ENCODE results near the gene RFX2.

DNA sequence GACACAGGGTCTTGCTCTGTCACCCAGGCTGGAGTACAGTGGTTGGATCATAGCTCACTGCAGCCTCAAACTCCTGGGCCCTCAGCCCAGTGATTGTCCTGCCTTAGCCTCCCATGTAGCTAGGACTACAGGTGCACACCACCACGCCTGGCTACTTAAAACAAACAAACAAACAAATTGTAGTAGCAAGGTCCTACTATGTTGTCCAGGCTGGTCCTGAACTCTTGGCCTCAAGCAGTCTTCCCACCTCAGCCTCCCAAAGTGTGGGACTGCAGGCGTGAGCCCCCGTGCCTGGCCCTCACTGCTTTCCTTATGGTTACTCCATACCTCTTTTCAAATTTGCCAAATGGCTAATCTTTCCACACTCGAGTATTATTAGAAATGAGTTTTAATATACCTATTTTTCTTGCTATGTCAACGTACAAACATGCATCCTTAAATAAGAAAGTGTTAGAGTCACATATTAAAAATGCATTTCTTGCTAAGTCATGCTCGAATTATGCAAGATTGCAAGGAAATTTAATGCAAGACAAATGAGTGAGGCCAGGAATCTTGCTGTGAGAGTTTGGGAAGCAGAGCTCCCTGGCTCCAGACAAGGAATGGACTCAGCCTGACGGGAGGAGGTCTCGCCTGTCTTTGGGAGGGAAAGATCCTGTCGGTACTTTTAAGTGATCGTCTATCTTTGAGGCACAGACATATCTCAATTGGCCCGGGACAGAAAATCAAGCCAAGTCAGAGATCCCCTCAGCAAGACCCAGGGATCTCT, 39.4 kb downstream of the RFX2 start:
- TF ChIP-seq, protein P1, sequence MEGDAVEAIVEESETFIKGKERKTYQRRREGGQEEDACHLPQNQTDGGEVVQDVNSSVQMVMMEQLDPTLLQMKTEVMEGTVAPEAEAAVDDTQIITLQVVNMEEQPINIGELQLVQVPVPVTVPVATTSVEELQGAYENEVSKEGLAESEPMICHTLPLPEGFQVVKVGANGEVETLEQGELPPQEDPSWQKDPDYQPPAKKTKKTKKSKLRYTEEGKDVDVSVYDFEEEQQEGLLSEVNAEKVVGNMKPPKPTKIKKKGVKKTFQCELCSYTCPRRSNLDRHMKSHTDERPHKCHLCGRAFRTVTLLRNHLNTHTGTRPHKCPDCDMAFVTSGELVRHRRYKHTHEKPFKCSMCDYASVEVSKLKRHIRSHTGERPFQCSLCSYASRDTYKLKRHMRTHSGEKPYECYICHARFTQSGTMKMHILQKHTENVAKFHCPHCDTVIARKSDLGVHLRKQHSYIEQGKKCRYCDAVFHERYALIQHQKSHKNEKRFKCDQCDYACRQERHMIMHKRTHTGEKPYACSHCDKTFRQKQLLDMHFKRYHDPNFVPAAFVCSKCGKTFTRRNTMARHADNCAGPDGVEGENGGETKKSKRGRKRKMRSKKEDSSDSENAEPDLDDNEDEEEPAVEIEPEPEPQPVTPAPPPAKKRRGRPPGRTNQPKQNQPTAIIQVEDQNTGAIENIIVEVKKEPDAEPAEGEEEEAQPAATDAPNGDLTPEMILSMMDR (IDR thresholded peaks at IDR 0.05) = no peak
- TF ChIP-seq POLR2A (IDR thresholded peaks at IDR 0.05) = no peak

Measured in ovary (tissue), 3 donors.